SH-SY5Y (cell line): ENCODE measurements around the gene COL25A1.

Experiments
- GATA2 ChIP-seq: IDR thresholded peaks from 2 replicates; pipeline ENCODE4 v1.6.1; 2011; ENCODE audit warnings: mild to moderate bottlenecking, low read depth, low read length
- GATA3 ChIP-seq: IDR thresholded peaks from 2 replicates; pipeline ENCODE4 v1.6.1; 2011; ENCODE audit warnings: low read depth, mild to moderate bottlenecking, low read length, moderate library complexity

GRCh38 chr4:109169170-109169569 lies 133.3 kb downstream of the COL25A1 start:
- TF ChIP-seq GATA2 (no peak), GATA3 (no peak)
